Measurements from ENCODE around the gene HRH2.

The HRH2 gene

DNA sequence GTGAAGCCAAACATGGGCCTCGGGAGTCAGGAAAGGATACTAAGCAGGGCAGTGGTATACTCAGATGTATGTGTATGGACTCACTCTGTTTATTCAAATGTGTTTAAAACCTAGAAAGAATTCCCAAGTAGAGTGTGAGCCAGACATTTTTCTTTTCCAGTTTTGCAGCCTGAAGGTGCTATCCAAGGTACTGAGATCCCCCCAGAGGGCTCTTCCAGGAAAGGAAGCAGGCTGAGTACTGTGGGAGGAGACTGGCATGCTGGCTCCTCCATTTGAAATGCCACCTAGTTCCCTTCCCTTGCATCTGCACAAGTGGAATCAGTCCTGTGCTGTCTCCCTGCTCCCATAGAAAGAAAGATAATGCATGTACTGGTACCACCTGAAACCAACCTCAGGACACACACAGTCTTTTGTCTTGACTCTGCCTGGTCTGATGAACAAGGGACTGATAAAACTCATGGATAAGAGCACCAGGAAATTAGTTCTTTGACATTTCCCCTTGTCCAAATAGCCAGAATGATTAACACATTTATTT is 85.9 kb downstream of the HRH2 start:
- Histone ChIP-seq H3K4me3 (IDR thresholded peaks at IDR 0.05; ENCODE audit: insufficient read depth, low read depth, low read length) (no peak overlapping the region), H3K79me2 (ENCODE audit: insufficient read depth, low read depth) (no peaks in the 10 kb centered on the region), H3K36me3 (ENCODE audit: insufficient read depth) (no peaks in the 10 kb centered on the region), H3K4me2 (no peak overlapping the region), H3K27me3 (ENCODE audit: insufficient read depth, low read depth) (no peaks in the 10 kb centered on the region), H3K27ac (no peak overlapping the region), H4K20me1 (ENCODE audit: insufficient read depth) (no peaks in the 10 kb centered on the region), H2AFZ (ENCODE audit: low read depth) (no peak overlapping the region), H3K9ac (no peak overlapping the region), H3K4me1 (ENCODE audit: low read depth, poor library complexity, severe bottlenecking) (no peaks in the 10 kb centered on the region)
- TF ChIP-seq, protein P1, sequence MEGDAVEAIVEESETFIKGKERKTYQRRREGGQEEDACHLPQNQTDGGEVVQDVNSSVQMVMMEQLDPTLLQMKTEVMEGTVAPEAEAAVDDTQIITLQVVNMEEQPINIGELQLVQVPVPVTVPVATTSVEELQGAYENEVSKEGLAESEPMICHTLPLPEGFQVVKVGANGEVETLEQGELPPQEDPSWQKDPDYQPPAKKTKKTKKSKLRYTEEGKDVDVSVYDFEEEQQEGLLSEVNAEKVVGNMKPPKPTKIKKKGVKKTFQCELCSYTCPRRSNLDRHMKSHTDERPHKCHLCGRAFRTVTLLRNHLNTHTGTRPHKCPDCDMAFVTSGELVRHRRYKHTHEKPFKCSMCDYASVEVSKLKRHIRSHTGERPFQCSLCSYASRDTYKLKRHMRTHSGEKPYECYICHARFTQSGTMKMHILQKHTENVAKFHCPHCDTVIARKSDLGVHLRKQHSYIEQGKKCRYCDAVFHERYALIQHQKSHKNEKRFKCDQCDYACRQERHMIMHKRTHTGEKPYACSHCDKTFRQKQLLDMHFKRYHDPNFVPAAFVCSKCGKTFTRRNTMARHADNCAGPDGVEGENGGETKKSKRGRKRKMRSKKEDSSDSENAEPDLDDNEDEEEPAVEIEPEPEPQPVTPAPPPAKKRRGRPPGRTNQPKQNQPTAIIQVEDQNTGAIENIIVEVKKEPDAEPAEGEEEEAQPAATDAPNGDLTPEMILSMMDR (conservative IDR thresholded peaks at IDR 0.05; ENCODE audit: low read depth, low read length): no peak

DNA sequence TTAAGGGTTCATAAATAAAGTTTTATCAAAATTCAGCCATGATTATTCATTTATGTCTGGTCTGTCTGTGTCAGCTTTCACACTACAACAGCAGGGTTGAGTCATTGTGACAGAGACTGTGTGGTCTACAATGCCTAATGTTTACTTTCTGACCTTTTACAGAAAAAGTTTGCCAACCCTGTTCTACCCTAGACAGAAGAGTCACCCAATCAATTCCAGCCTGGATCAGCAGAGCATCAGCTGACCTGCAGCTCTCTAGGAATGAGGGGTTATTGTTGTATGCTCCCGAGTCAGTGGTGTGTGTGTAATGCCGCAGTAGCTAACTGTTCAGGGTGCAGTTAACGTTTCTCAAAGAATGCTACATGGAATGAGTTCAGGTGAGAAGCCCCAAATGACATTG is 87.3 kb downstream of the HRH2 start:
- no peaks in the 10 kb centered on the region for H3K36me3 ChIP-seq (ENCODE audit: insufficient read depth)
- TF ChIP-seq, protein P1 (conservative IDR thresholded peaks at IDR 0.05; ENCODE audit: low read depth, low read length): no peak
- H3K4me1 ChIP-seq (ENCODE audit: low read depth, poor library complexity, severe bottlenecking): no peaks in the 10 kb centered on the region
- H2AFZ ChIP-seq (ENCODE audit: low read depth): no peak overlapping the region
- H3K27me3 ChIP-seq (ENCODE audit: insufficient read depth, low read depth): no peaks in the 10 kb centered on the region
- no peak overlapping the region for H3K27ac ChIP-seq
- no peaks in the 10 kb centered on the region for H4K20me1 ChIP-seq (ENCODE audit: insufficient read depth)
- no peak overlapping the region for H3K9ac ChIP-seq
- H3K4me3 ChIP-seq (IDR thresholded peaks at IDR 0.05; ENCODE audit: insufficient read depth, low read depth, low read length): no peak overlapping the region
- no peaks in the 10 kb centered on the region for H3K79me2 ChIP-seq (ENCODE audit: insufficient read depth, low read depth)
- H3K4me2 ChIP-seq: no peak overlapping the region

DNA sequence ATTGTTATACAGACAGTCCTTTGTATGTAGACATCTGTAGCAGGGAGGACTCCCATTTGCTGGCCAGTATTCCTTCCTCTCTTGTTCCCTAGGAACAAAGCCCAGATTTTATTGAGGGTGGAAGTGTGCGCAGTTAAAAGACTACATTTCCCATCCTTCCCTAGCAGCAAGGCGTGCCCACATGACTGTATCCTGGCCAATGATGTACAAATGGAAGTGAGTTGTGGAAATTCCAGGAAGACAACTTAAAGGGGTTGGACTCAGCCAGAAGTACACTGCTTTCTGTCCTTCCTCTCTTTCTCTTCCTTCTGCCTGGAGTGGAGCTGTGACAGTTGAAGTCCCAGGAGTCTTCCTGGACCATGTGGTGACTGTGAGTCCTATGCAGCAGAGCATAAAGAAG is 89.0 kb downstream of the HRH2 start:
- H3K27me3 ChIP-seq (ENCODE audit: insufficient read depth, low read depth): no peaks in the 10 kb centered on the region

DNA sequence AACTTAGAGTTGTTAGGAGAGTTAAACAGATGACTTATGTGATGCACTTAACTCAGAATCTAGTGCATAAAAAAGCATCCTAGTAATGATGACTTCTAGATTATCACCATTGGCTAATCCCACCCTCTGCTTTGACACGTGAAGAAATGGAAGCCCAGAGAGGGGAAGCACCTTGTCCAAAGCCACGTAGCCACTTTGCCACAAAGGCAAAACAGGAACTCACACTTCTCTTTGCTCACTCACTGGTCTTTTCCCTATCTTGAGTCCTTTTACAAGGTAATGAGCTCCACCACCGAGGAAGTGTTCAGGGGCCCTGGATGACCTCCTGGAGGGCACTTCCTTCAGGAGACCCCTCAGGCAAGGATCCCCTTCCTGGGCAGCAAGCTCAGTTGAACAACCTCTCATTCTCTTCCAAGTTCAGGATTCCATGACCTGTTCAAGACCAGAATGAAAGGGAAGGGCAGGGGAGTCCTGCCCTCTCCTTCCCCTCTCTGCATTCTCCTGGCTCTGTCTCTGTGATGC is 89.7 kb downstream of the HRH2 start:
- TF ChIP-seq, protein P1 (conservative IDR thresholded peaks at IDR 0.05; ENCODE audit: low read depth, low read length): no peak
- H3K27ac ChIP-seq: no peak overlapping the region
- no peak overlapping the region for H3K4me2 ChIP-seq
- H3K27me3 ChIP-seq (ENCODE audit: insufficient read depth, low read depth): no peaks in the 10 kb centered on the region
- H3K79me2 ChIP-seq (ENCODE audit: insufficient read depth, low read depth): no peaks in the 10 kb centered on the region
- H2AFZ ChIP-seq (ENCODE audit: low read depth): no peak overlapping the region
- no peak overlapping the region for H3K4me3 ChIP-seq (IDR thresholded peaks at IDR 0.05; ENCODE audit: insufficient read depth, low read depth, low read length)
- no peaks in the 10 kb centered on the region for H3K36me3 ChIP-seq (ENCODE audit: insufficient read depth)
- H4K20me1 ChIP-seq (ENCODE audit: insufficient read depth): no peaks in the 10 kb centered on the region
- H3K4me1 ChIP-seq (ENCODE audit: low read depth, poor library complexity, severe bottlenecking): no peaks in the 10 kb centered on the region
- no peak overlapping the region for H3K9ac ChIP-seq

More for the DNA sequence above, 89.0 kb downstream of the HRH2 start:
- Histone ChIP-seq H3K4me2 (no peak overlapping the region), H4K20me1 (ENCODE audit: insufficient read depth) (no peaks in the 10 kb centered on the region), H2AFZ (ENCODE audit: low read depth) (no peak overlapping the region), H3K4me1 (ENCODE audit: low read depth, poor library complexity, severe bottlenecking) (no peaks in the 10 kb centered on the region), H3K27ac (no peak overlapping the region), H3K79me2 (ENCODE audit: insufficient read depth, low read depth) (no peaks in the 10 kb centered on the region), H3K4me3 (IDR thresholded peaks at IDR 0.05; ENCODE audit: insufficient read depth, low read depth, low read length) (no peak overlapping the region), H3K36me3 (ENCODE audit: insufficient read depth) (no peaks in the 10 kb centered on the region), H3K9ac (no peak overlapping the region)
- TF ChIP-seq, protein P1 (conservative IDR thresholded peaks at IDR 0.05; ENCODE audit: low read depth, low read length): no peak
